IMR-90 (cell line): ENCODE data around the gene C3orf70.

Experiments used
- CEBPB ChIP-seq: IDR thresholded peaks from 2 replicates; pipeline ENCODE4 v1.6.1; 2012; ENCODE audit warnings: low read depth, low read length, improper control_type of control experiment
- CHD1 ChIP-seq: IDR thresholded peaks from 2 replicates; pipeline ENCODE4 v1.6.1; 2012; ENCODE audit warnings: low read depth, low read length, improper control_type of control experiment
- CTCF ChIP-seq: conservative IDR thresholded peaks from 2 replicates; pipeline ENCODE4 v1.5.1; 2012; ENCODE audit warnings: mild to moderate bottlenecking, low read depth, low read length, improper control_type of control experiment
- FOS ChIP-seq: fragments of 150-350 bp; IDR thresholded peaks from 2 replicates; pipeline ENCODE4 v1.6.1; 2016; ENCODE audit warnings: low read depth, low read length
- MXI1 ChIP-seq: IDR thresholded peaks from 2 replicates; pipeline ENCODE4 v1.6.1; 2012; ENCODE audit warnings: low read depth, mild to moderate bottlenecking, low read length, moderate library complexity, borderline replicate concordance
- POLR2A ChIP-seq: IDR thresholded peaks from 2 replicates; pipeline ENCODE4 v1.6.1; 2012; ENCODE audit warnings: mild to moderate bottlenecking, low read depth, low read length
- RFX5 ChIP-seq: IDR thresholded peaks from 2 replicates; pipeline ENCODE4 v1.8.0; 2012; ENCODE audit warnings: low read depth, mild to moderate bottlenecking, low read length, moderate library complexity
- SMC3 ChIP-seq: fragments of 150-350 bp; IDR thresholded peaks from 2 replicates; pipeline ENCODE4 v1.6.1; 2016; ENCODE audit warnings: low read depth, mild to moderate bottlenecking, antibody characterized with exemption, low read length, moderate library complexity
- TF ChIP-seq, protein P1 (sequence below): fragments of 150-350 bp; IDR thresholded peaks from 2 replicates; pipeline ENCODE4 v1.6.1; 2017; ENCODE audit warnings: mild to moderate bottlenecking, antibody characterized with exemption, low read length, low read depth

DNA sequence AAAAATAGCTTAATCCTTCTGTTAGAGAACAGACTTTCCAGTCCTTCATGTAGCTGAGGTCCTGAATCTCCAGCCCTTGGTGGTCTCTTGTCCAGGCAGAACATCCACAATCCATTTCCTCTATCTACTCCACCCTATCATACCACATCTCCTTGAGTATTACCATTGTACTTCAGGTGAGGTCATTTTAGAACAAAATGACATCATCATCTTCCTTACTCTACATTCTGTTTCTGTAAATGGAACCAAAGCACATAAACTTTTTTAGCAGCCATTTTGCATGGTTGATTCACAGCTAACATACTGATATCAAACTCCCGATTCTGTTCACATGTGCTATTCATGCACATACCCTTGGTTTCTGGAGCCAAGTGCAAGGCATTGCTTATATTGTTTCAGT is 112.4 kb downstream of the C3orf70 start:
- no peak for TF ChIP-seq FOS
- no peak for TF ChIP-seq CTCF
- no peak for TF ChIP-seq MXI1
- TF ChIP-seq POLR2A = no peak
- TF ChIP-seq CEBPB = no peak
- TF ChIP-seq SMC3 = no peak
- TF ChIP-seq, protein P1, sequence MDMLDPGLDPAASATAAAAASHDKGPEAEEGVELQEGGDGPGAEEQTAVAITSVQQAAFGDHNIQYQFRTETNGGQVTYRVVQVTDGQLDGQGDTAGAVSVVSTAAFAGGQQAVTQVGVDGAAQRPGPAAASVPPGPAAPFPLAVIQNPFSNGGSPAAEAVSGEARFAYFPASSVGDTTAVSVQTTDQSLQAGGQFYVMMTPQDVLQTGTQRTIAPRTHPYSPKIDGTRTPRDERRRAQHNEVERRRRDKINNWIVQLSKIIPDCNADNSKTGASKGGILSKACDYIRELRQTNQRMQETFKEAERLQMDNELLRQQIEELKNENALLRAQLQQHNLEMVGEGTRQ = no peak
- TF ChIP-seq RFX5 = no peak
- no peak for TF ChIP-seq CHD1
